GM18505 (cell line): ENCODE measurements around the gene VANGL2.

Experiments
- ATAC-seq: cut with Tn5 transposase; IDR thresholded peaks from one replicate; pipeline ENCODE4 v1.9.1; 2021; ENCODE audit not compliant: unreplicated experiment
- POLR2A ChIP-seq: IDR thresholded peaks from 4 replicates; pipeline ENCODE4 v1.6.1; 2011; ENCODE audit warnings: borderline replicate concordance; ENCODE audit not compliant: insufficient read depth, insufficient read length; ENCODE audit errors: extremely low read depth

Gene VANGL2

GRCh38 chr1:160459687-160460086 lies 59.3 kb downstream of the VANGL2 start:
- no peak for ATAC-seq
- TF ChIP-seq POLR2A: no peak

DNA sequence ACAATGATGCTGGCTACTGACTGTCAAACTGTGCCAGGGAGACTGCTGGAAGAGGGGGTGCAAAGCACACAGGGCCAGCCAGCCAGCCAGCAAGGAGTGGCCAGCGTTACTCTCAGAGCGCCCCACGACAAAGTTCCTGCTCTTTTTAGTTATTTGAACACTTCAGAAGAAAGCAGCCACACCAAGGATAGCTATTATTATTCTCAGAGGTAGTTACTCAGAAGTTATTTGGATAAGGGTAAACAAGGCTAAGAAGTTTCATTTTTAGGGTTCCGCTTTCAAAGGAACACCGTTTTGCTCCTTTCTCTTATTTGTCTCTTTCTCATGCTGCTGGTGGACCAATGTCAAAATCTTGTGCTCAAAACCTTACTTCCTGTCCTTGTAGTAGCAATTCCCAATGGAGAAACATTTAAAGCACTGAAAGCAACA lies 59.9 kb downstream of the VANGL2 start:
- peak; percentile 44 for ATAC-seq
- peak; percentile 31 for TF ChIP-seq POLR2A

GRCh38 chr1:160460683-160461287 lies 60.4 kb downstream of the VANGL2 start:
- TF ChIP-seq POLR2A: no peak
- no peak for ATAC-seq

DNA sequence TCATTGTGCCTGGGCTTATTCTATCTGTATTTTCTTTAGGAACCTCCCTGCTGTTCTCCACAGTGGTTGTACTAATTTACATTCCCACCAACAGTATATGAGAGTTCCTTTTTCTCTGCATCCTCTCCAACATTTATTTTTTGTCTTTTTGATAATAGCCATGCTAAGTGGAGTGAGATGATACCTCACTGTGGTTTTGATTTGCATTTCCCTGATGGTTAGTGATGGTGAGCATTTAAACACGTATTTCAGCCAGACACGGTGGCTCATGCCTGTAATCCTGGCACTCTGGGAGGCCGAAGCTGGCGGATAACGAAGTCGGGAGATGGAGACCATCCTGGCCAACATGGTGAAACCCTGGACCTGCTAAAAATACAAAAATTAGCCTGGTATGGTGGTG lies 64.8 kb downstream of the VANGL2 start:
- no peak for TF ChIP-seq POLR2A
- ATAC-seq: no peak

DNA sequence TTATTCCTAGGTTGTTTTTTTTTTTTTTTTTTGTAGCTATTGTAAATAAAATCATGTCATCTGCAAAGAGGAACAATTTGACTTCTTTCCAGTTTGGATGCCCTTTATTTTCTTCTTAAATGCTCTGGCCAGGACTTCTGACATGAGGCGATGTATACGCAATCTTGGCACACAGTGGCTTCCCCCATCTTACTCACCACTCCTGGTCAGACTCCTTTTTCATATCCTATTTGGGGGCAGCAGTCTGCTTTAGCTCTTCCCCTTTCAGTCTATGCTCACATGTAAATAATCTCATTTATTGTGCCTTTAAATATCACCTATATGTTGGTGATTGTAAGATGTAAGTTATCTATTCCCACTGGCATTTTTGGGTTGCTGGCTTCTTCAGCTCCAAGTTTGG lies 66.6 kb downstream of the VANGL2 start:
- no peak for TF ChIP-seq POLR2A

GRCh38 chr1:160467576-160467975 lies 67.2 kb downstream of the VANGL2 start:
- ATAC-seq: no peak

More for the DNA sequence above, 66.6 kb downstream of the VANGL2 start:
- ATAC-seq: no peak

DNA sequence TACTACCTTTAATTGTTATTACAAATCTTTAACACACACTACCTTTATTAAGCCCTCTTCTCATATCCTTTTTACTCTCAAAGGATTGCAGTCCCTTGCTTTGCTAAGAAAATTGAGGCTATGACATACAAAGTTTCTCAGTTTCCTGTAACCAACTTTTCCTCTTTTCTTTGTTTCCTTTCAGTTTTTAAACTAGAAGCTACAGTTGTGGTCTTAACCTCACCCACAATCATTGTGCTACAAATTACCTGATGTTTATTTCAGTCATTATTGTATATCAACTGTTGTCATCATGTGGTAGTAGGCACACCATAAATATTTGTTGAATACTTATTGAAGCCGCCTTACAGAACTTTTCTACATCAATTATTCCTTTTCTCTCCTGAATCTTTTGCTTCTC lies 70.9 kb downstream of the VANGL2 start:
- no peak for TF ChIP-seq POLR2A
- no peak for ATAC-seq

More at GRCh38 chr1:160467576-160467975, 67.2 kb downstream of the VANGL2 start:
- no peak for TF ChIP-seq POLR2A

GRCh38 chr1:160472112-160472511 lies 71.7 kb downstream of the VANGL2 start:
- ATAC-seq: no peak
- no peak for TF ChIP-seq POLR2A

DNA sequence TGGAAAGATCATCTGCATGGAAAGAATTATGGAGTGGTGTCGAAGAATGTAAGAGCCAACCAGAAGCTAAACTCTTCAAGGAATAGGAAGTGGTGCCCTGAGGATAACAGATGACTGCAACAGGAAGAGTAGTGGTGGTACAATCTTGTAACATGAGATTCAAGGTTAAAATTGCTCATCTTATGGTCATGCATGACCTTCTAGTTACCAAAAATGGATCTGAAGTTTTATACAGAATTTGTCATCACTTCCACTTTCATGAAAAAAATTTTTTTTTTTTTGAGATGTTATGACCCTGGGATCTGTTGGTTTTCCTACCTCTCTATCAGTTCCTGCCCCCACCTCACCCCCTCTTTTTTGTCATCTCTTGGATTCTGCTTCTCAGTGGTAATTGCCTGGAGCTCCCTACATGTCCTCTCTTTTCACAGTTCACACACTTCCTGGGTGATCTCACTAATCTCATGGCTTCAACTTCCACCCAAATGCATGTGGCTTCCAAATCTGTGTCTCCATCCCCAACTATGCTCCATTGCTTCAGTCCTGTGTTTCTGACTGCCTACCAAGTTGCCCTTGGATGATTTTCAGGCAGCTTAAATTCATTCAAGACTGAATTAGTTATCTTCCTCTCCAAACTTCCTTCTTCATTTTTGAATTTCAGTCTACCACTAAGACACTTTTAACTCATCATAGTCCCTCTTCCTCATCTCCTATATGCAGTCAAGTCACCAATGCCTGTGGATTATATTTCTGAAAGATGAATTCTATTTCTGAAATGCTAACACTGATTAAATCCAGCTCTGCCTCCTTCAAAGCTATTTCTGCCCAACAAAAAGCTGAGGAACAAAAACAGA lies 74.3 kb downstream of the VANGL2 start:
- ATAC-seq: no peak
- no peak for TF ChIP-seq POLR2A
